RWPE2 (cell line): ENCODE data around the gene TMEM39B.

Experiments used
- ATAC-seq: fragments of 200-7000 bp; cut with Tn5 transposase; 3 replicates; pipeline ENCODE4 v1.9.1; 2021; ENCODE audit warnings: low read depth
- DNase-seq: peaks from one replicate; pipeline ENCODE4 v3.0.0-alpha.2; 2020; ENCODE audit warnings: low spot score
- H3K27ac ChIP-seq: fragments of 450-650 bp; 2 replicates; pipeline ENCODE4 v1.5.1; 2017; ENCODE audit warnings: mild to moderate bottlenecking; ENCODE audit not compliant: poor library complexity, severe bottlenecking
- H3K27me3 ChIP-seq: fragments of 250-450 bp; sonication (Bioruptor Pico); 2 replicates; pipeline ENCODE4 v1.5.1; 2021; ENCODE audit warnings: mild to moderate bottlenecking, moderate library complexity; ENCODE audit not compliant: insufficient read depth, poor library complexity, severe bottlenecking
- H3K36me3 ChIP-seq: fragments of 250-450 bp; sonication (Bioruptor Pico); 2 replicates; pipeline ENCODE4 v1.5.1; 2020; ENCODE audit warnings: low read depth, mild to moderate bottlenecking, moderate library complexity
- H3K4me1 ChIP-seq: fragments of 250-450 bp; sonication (Bioruptor Pico); 2 replicates; pipeline ENCODE4 v1.5.1; 2021; ENCODE audit warnings: mild to moderate bottlenecking, moderate library complexity; ENCODE audit not compliant: insufficient read depth, poor library complexity, severe bottlenecking
- H3K4me3 ChIP-seq: fragments of 250-450 bp; sonication (Bioruptor Pico); 2 replicates; pipeline ENCODE4 v1.5.1; 2021; ENCODE audit warnings: mild to moderate bottlenecking, moderate library complexity; ENCODE audit not compliant: severe bottlenecking
- H3K9me3 ChIP-seq: fragments of 250-450 bp; sonication (Bioruptor Pico); 2 replicates; pipeline ENCODE4 v1.5.1; 2021; ENCODE audit warnings: mild to moderate bottlenecking, moderate library complexity; ENCODE audit not compliant: severe bottlenecking
- TF ChIP-seq, protein P1 (sequence below): fragments of 450-650 bp; IDR thresholded peaks from one replicate; pipeline ENCODE4 v1.5.1; 2017; ENCODE audit warnings: mild to moderate bottlenecking, moderate library complexity; ENCODE audit not compliant: poor library complexity, severe bottlenecking

Gene TMEM39B

DNA sequence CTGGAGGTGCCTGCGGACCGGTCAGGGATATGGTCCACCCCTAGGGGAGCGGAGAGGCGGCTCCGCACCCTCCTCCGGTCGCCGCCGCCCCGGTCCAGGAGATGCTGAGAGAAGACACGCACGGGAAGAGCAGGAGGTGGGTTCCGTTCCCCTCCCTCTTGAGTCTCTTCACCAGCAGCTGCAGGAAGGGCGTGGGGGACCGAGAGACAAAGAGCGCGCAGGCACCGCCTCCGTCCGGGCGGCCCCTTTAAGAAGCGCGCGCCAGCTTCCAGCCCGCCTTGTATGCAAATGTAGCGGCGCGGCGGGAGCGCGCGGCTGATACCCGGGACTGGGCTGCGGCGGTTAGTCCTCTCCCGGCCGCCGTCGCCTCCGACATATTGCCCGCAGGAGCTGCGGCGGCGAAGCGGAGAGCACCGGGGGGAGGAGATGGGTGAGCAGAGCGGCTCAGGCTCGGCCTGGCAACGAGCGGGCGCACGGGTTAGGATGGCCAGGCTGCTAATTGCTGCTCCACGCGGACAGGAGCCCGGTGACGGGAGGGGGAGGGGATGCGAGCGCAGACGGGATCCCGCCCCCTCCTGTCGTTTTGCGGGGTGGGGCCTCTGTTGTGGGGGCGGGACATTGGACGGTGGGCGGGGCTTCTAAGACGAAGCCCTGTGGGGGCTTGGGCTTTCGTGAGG is at the start of gene TMEM39B:
Gene TMEM39B (plus strand): TSS at position 318 of the 677 bp plus-strand sequence. CDS start 109 bp downstream, at position 427.
- TF ChIP-seq, protein P1, sequence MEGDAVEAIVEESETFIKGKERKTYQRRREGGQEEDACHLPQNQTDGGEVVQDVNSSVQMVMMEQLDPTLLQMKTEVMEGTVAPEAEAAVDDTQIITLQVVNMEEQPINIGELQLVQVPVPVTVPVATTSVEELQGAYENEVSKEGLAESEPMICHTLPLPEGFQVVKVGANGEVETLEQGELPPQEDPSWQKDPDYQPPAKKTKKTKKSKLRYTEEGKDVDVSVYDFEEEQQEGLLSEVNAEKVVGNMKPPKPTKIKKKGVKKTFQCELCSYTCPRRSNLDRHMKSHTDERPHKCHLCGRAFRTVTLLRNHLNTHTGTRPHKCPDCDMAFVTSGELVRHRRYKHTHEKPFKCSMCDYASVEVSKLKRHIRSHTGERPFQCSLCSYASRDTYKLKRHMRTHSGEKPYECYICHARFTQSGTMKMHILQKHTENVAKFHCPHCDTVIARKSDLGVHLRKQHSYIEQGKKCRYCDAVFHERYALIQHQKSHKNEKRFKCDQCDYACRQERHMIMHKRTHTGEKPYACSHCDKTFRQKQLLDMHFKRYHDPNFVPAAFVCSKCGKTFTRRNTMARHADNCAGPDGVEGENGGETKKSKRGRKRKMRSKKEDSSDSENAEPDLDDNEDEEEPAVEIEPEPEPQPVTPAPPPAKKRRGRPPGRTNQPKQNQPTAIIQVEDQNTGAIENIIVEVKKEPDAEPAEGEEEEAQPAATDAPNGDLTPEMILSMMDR: no peak
- ATAC-seq: peak; percentile 85
- Histone ChIP-seq H3K27me3 (no peaks in the 10 kb centered on the region), H3K27ac (peak within 1 kb of the TSS; percentile 79), H3K4me3 (peak within 1 kb of the TSS; percentile 56), H3K9me3 (no peaks in the 10 kb centered on the region), H3K36me3 (peaks cover 21% of the 10 kb centered on the region), H3K4me1 (peaks cover 8% of the 10 kb centered on the region)
- DNase-seq: peak; percentile 95

DNA sequence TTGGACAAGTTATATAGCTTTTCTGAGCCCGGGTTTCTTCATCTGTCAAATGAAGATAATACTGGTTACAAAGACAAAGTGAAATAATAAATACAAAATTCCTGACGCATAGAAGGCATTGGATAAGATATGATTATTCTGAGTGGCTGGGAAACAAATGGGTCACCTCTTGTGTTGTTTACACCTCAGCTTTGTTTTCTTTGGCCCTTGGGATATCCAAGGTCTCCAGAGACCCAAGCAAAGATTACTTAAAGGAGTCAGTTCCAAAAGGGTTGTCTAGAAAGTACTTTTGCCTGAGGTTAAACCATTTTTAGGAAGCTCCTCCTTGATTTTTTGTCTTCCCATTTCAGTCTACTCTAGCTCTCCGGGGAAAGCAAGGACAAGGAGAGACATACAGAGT is 49.4 kb upstream of the TMEM39B start:
- Histone ChIP-seq H3K27me3 (no peaks in the 10 kb centered on the region), H3K4me3 (no peak overlapping the region), H3K36me3 (peaks cover 62% of the 10 kb centered on the region), H3K27ac (no peak overlapping the region), H3K4me1 (peaks cover 17% of the 10 kb centered on the region), H3K9me3 (no peaks in the 10 kb centered on the region)
- TF ChIP-seq, protein P1: no peak
- DNase-seq (no peak), ATAC-seq (no peak)

DNA sequence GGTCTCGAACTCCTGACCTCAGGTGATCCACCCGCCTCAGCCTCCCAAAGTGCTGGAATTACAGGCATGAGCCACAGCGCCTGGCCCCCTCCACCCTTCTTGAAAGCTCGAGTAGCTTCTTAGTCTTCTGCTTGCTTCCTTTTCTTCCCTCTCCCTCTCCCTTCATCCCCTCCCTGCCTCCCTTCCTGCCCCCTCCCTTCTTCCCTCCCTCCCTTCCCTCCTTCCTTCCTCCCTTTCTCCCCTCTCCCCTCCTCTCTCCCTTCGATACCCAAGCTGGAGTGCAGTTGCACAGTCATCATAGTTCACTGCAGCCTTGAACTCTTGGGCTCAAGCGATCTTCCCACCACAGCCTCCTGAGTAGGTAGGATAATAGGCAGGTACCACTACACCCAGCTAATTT is 47.2 kb upstream of the TMEM39B start:
- DNase-seq: no peak
- H3K36me3 ChIP-seq: peaks cover 69% of the 10 kb centered on the region
- no peak for ATAC-seq

DNA sequence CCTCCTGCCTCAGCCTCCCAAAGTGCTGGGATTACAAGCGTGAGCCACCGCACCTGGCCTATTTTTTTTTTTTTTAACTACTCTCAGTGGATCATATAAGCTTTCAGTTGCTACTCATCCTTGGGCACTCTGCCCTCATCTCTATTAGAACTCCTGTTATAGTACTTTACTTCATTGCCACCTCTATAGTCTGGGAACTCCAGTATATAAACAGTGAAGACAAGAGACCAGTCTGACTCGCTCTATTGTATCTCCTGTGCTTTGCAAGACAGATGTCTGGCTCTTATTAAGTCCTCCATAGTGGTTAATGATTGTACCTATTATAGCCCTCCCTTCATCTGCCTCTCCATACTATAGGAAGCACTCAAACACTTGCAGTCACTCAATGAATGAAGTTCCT is 44.0 kb upstream of the TMEM39B start:
- peaks cover 71% of the 10 kb centered on the region for H3K36me3 ChIP-seq
- TF ChIP-seq, protein P1: no peak
- peaks cover 14% of the 10 kb centered on the region for H3K4me1 ChIP-seq
- no peak for DNase-seq
- no peak for ATAC-seq
- H3K4me3 ChIP-seq: no peak overlapping the region
- H3K9me3 ChIP-seq: no peaks in the 10 kb centered on the region
- H3K27ac ChIP-seq: no peak overlapping the region
- no peaks in the 10 kb centered on the region for H3K27me3 ChIP-seq

More for the DNA sequence above, 47.2 kb upstream of the TMEM39B start:
- TF ChIP-seq, protein P1: no peak
- Histone ChIP-seq H3K27me3 (no peaks in the 10 kb centered on the region), H3K9me3 (no peaks in the 10 kb centered on the region), H3K27ac (no peak overlapping the region), H3K4me3 (no peak overlapping the region), H3K4me1 (no peaks in the 10 kb centered on the region)
